HG02678 (cell line): Measurements from ENCODE around the gene BLID.

Experiments used
- ATAC-seq: cut with Tn5 transposase; IDR thresholded peaks from one replicate; pipeline ENCODE4 v1.9.1; 2021; ENCODE audit warnings: mild to moderate bottlenecking, moderate library complexity; ENCODE audit not compliant: unreplicated experiment

Gene BLID

GRCh38 chr11:122140500-122140899 lies 24.5 kb upstream of the BLID start:
- no peak for ATAC-seq

- no peak for ATAC-seq
Observed at GRCh38 chr11:122139595-122139866, 23.5 kb upstream of the BLID start.

- ATAC-seq, result no peak
Observed at GRCh38 chr11:122138744-122139594, 23.0 kb upstream of the BLID start.

DNA sequence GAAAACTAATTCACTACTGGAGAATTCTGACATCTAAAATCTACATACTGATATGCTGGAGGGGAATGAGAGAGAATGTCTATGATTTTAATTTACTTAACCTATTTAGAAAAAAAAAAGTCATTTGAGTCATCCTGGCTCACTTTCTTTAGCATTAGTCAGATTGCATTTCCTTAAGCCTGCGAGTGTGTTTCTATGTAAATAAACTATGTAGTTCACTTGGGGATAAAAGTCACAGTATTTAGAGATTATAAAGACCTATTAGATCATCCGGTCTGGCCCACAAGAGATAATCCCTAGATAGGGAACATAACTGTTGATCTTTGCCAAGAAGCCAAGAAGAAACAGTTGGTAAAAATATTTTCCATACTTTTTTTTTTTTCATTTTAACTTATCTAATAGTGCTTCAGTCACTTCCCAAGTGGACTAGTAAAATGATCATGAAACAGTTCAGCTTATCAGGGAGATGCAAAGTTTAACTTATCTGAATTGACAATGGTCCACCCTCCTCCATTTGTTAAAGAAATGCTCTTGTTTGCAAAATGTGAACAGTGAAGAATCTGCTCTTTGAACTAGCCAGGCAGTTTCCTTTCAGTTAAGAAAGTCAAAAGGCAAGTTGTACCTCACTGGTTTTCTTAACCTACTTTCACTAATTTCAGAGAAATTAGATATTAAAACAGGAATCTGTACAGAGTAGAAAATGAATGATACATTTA lies 21.2 kb upstream of the BLID start:
- ATAC-seq, result no peak

DNA sequence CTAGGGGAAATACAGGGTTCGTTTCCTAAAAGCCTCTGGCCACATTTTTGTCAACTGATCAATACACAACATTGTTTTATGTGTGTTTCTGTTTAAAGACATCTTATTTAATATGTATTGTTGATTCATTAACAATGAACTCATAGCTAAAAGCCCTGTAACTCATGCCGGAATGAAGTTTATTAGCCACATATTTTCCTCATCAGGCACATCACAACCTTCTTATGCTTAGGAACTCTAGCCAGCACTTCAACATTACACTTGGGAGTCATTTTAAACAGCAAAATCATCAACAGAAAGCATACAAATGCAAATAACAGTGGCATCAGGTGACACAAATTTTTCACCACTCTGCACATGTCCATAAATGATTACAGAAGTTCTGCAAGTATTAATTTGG lies 15.1 kb upstream of the BLID start:
- no peak for ATAC-seq

DNA sequence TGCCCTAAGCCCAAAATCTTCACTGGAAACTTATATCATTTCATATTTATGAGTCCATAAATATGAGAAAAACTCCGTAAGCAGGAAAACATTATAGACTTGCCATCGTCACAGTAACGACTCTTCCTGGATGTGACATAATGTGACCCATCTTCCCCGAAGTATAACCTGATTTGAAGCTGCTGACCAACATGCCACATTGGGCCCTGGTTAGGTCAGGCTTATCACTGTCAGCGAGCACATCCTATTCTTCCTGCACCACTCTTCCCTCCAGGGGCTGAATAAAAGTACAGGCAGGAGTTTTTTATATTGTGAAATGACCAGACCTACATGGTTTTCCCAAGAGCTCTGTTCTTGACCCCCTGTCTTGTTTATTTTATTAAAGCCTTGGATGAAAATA lies 12.1 kb upstream of the BLID start:
- no peak for ATAC-seq

GRCh38 chr11:122127020-122127419 lies 11.0 kb upstream of the BLID start:
- no peak for ATAC-seq

- ATAC-seq, result no peak
Observed at GRCh38 chr11:122126024-122126688, 10.1 kb upstream of the BLID start.

- no peak for ATAC-seq
Observed at GRCh38 chr11:122123263-122123929, 7.4 kb upstream of the BLID start.

DNA sequence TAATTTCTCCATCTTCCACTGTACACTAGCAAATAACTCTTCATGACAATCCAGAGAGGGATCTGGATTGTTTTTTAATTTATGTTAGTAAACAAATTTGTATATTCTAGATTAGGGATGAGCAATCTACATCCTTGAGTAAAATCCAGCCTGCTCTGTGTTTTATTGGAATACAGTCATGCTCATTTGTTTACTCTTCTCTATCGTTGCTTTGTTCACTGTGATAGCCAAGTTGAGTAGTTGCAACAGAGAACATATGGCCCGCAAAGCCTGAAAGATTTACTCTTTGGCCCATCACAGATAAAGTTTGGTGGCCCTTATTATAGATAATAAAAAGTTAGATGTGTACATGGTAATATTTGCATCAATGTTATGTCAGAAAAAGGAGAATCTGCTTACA lies 6.2 kb upstream of the BLID start:
- no peak for ATAC-seq

- ATAC-seq, result no peak
Observed at GRCh38 chr11:122120096-122120495, 4.1 kb upstream of the BLID start.

DNA sequence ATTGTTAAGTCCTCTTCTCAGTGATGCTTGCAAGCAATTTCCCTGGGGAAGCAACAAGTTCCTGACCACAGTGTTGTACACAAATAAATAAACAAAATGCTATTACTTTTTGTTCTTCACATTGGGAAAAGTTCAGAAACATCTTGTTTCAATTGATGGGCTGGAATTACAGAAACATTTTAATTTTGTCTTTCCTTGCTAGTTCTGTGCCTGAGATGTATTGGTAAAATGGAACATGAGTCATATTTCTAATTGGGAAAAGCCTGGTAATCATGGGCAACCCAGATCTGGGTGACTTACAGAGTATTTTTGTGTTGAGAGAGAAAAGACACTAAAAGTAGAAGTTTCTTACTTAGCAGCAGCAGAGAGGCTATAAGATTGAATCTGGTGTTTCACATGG lies 576 bp upstream of the BLID start:
- no peak for ATAC-seq

DNA sequence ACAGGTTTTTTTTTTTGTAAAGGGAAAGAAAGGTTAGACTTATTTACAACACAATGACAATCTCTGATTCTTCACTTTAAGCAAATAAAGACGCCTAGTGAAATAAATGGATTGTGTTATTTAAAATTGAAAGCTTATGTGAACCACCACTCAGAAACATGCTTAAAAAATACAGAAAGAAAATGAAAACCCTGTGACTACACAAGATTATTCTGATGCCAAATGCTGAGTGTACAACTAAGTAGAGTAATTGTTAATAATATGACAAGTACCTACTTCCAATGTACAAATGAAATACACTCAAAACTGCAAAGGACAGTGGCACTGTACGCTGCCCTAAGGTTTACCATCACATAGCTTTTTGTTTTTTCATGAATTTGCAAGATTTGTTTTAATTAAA lies 1.0 kb downstream of the BLID start:
- no peak for ATAC-seq

DNA sequence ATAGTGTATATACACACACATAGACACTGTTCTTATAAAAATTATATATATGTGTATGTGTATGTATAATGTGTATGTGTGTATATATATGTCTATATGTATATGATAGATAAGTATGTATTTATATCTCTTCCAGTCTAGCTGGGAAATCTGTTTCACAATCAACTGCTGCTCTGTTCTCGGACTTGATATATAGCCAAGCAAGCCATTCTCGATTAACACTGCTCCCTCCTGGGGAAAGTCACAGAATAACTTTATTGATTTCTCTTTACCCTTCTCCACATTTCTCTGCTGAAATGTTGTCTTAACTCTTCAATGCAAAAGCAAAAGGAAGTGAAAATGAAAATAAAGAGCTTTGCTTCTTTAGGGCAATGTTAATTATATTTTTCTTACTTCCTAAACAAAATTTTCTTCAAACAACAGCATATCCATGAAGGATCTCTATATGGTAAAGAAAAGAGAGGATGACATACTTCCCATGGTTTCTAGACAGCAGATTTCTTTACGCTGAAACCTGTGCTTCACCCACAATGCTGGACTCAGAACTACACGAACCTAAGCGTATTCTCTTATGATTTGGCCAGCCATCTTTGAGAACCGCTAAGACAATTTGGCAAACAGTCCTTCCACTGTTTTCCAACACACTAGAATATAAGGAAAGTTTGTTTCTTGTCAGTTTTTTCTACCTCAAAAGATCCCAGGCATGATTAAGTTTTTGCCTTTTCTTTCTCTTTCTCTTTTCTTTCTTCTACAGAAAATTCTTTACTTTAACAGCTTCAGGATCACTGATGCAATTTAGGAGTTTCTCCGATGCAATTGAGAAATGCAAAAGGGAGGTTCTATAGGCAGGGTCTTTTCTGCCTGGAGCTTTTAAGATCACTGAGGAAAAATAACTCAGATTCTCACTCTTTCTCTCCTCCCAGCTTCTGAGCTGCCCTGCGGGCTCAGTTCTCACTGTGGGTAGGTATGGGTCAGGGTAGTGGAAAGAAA lies 1.9 kb downstream of the BLID start:
- ATAC-seq, result no peak

- no peak for ATAC-seq
Observed at GRCh38 chr11:122112470-122113365, 3.3 kb downstream of the BLID start.

GRCh38 chr11:122109932-122110331 lies 6.1 kb downstream of the BLID start:
- no peak for ATAC-seq

DNA sequence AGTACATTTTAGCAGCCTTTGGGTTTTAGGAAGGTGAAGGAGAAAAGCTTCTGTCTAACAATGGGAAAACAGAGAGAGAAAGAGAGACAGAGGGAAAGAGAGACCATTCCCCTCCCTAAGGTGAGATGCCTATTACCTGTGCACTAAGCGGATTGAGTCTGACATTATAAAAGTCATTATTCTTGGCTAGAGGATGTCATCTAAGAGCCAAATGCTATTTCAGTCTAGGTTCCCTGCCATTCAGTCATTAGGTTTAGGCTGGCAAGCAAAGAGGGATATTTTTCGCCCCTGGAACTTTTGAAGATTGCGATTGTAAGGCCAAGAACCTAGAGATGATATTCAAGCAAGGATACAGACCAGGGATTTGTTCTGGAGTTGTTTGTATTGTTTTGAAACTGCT lies 7.2 kb downstream of the BLID start:
- ATAC-seq, result no peak

DNA sequence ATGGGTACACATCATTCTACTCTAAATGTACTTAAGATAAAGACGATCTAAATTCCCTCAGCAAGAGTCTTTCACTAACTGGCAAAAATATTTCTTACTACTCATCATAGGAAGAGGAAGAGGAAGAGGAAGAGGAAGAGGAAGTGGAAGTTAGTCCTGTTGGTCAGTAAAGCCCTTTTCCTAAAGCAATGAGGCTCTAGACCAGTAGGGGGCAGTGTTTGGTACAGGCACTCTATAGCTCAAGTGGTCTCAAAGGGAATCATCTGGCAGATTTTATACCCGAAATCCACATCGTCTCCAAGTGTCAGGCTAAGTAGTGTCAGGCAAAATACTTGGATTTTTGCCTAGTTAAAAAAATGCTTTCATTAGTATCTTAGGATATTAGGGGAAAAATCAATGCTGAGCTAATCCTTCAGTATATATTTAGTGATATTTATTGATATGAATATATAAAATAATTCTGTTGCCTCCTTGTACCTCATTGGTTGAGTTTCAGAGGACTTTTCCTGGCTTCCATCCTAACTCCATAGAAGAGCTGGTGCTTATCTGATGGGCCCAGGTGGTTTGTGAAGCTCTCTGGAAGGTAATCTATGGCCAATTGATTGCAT lies 7.7 kb downstream of the BLID start:
- no peak for ATAC-seq

DNA sequence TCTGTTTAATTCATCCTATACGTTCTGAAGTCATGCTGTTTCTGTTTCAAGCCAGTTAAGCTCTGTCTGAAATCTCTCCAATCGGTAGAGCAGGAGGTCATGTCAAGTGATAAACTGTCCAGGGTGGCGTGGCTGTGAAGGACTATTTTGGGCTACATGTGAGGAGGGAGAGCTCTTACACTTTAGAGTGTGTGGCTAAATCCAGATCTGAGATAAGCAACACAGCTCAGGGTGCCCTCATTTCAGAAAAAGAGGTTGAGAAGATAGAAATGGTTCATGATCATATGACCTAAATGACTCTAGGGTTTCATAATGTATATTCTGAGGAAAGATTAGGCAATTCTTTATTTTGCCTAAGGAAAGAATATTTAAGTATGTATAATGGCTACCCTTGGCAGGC lies 8.4 kb downstream of the BLID start:
- ATAC-seq, result no peak
